NCI-H1092 (cell line): ENCODE measurements around the gene PCDHAC1.

Experiments
- DNase-seq: peaks from one replicate; lab custom pipeline; 2025; lab: John Stamatoyannopoulos, UW

Gene PCDHAC1

GRCh38 chr5:140967226-140967893, 41.3 kb downstream of the PCDHAC1 start:
- no peak for DNase-seq

- DNase-seq, result no peak
These were observed 43.8 kb downstream of the PCDHAC1 start for GRCh38 chr5:140969880-140970279.

DNA sequence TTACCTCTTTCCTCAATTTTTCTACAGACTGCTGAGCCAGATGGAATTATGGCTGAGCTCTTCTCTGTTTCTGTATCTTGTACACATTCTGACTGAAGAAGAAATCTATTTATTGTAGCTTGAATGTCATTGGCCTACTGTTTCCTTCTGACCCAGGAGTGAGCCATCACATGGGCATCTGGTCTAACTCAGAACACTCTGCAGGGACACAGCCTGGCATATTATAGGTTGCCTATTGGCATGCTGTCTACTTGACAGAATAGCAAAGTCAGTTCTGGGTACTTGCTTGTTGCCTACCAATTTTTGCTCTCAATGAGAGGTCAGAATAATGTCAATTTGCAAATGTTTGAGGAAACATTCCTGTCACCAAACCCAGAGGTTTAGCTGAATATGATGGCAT, 47.5 kb downstream of the PCDHAC1 start:
- DNase-seq, result no peak

- DNase-seq, result no peak
These were observed 50.9 kb downstream of the PCDHAC1 start for GRCh38 chr5:140977003-140977402.

DNA sequence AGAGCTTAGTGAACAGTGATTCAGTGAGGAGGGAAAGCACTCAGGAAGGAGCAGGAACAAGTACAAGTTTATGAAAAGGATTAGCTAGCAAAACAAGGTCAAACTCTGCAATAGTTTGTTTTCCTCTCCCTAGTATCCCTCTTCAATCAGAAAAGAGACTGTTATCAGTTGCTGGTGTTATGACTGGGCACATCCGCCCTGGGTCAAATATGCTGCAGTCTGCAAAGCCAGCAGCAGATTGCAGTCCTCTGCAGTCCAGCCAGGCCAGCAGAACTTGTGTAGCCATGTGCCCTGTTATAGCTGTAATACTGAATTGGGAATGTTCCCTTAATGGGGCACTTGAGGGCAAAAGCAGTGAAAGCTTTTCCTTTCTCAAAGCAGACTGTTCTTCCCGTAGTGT, 52.2 kb downstream of the PCDHAC1 start:
- no peak for DNase-seq

- no peak for DNase-seq
These were observed 52.9 kb downstream of the PCDHAC1 start for GRCh38 chr5:140978983-140979382.
